Activated T-cell treated with anti-CD3 and anti-CD28 coated beads, Interleukin-2, amount 50 U/mL, for 4 hours (primary cell): Measurements from ENCODE around the gene HORMAD2. TPM values are rescaled to one million over a fixed set of nuclear protein-coding genes. Genes with fewer than 3 reads are reported as not detected.
"Not testable (repeated sequence)": the region's sequence is repeated elsewhere in the genome, so short reads cannot be mapped to it uniquely, and the experiment has no call there.

Source experiments
- ATAC-seq, 2 donors: fragments of 200-7000 bp; cut with Tn5 transposase; one replicate each; pipeline ENCODE4 v1.10.0; 2021
- DNase-seq: peaks from one replicate; pipeline ENCODE4 v3.0.0-alpha.2; 2020
- H3K27me3 Mint-ChIP-seq: one replicate; pipeline ENCODE4 v1.8.0; 2021; ENCODE audit warnings: low read depth, mixed read lengths
- H3K36me3 Mint-ChIP-seq: one replicate; pipeline ENCODE4 v1.8.0; 2022; ENCODE audit warnings: mixed read lengths; ENCODE audit not compliant: insufficient read depth
- H3K4me1 Mint-ChIP-seq: one replicate; pipeline ENCODE4 v1.8.0; 2021; ENCODE audit warnings: low read depth, mixed read lengths
- H3K4me3 Mint-ChIP-seq: one replicate; pipeline ENCODE4 v1.8.0; 2021; ENCODE audit warnings: mild to moderate bottlenecking, moderate library complexity, mixed read lengths
- H3K9me3 Mint-ChIP-seq: one replicate; pipeline ENCODE4 v1.8.0; 2021; ENCODE audit warnings: mixed read lengths
- total RNA-seq, 3 donors: library from RNA; stranded (reverse); gene quantifications; one replicate each; pipeline ENCODE4 v1.2.1, GENCODE V29; 2021

HORMAD2 gene
- total RNA-seq, 3 donors from 2014 or later = not detected

- ATAC-seq (no peak), DNase-seq (no peak)
- Mint-ChIP-seq H3K9me3 (no peaks in the 10 kb centered on the region), H3K4me3 (no peak overlapping the region), H3K4me1 (peaks cover 4% of the 10 kb centered on the region), H3K36me3 (no peaks in the 10 kb centered on the region), H3K27me3 (no peaks in the 10 kb centered on the region)
These were observed 123.9 kb downstream of the HORMAD2 start for GRCh38 chr22:30204015-30204741.

- ATAC-seq (no peak), DNase-seq (no peak)
- no peaks in the 10 kb centered on the region for H3K27me3 Mint-ChIP-seq
- H3K9me3 Mint-ChIP-seq = no peaks in the 10 kb centered on the region
- no peaks in the 10 kb centered on the region for H3K36me3 Mint-ChIP-seq
- no peak overlapping the region for H3K4me3 Mint-ChIP-seq
- no peaks in the 10 kb centered on the region for H3K4me1 Mint-ChIP-seq
These were observed 124.5 kb downstream of the HORMAD2 start for GRCh38 chr22:30204742-30205111.

GRCh38 chr22:30205281-30206115, 125.2 kb downstream of the HORMAD2 start:
- DNase-seq (no peak), ATAC-seq (no peak)
- no peaks in the 10 kb centered on the region for H3K36me3 Mint-ChIP-seq
- H3K9me3 Mint-ChIP-seq = no peaks in the 10 kb centered on the region
- H3K4me3 Mint-ChIP-seq = no peak overlapping the region
- H3K4me1 Mint-ChIP-seq = no peaks in the 10 kb centered on the region
- peaks cover 2% of the 10 kb centered on the region for H3K27me3 Mint-ChIP-seq

- DNase-seq = no peak
These were observed 126.7 kb downstream of the HORMAD2 start for GRCh38 chr22:30206944-30207343.

GRCh38 chr22:30208631-30209603, 128.7 kb downstream of the HORMAD2 start:
- no peak for DNase-seq
- Mint-ChIP-seq H3K36me3 (no peaks in the 10 kb centered on the region), H3K4me1 (peaks cover 12% of the 10 kb centered on the region), H3K4me3 (no peak overlapping the region), H3K27me3 (peaks cover 2% of the 10 kb centered on the region), H3K9me3 (no peaks in the 10 kb centered on the region)
- ATAC-seq = no peak

More at GRCh38 chr22:30206944-30207343, 126.7 kb downstream of the HORMAD2 start:
- Mint-ChIP-seq H3K27me3 (peaks cover 2% of the 10 kb centered on the region), H3K9me3 (no peaks in the 10 kb centered on the region), H3K36me3 (no peaks in the 10 kb centered on the region), H3K4me3 (no peak overlapping the region), H3K4me1 (no peaks in the 10 kb centered on the region)
- ATAC-seq = no peak

- DNase-seq = no peak
- no peak for ATAC-seq
- Mint-ChIP-seq H3K27me3 (peaks cover 2% of the 10 kb centered on the region), H3K4me3 (no peak overlapping the region), H3K9me3 (no peaks in the 10 kb centered on the region), H3K4me1 (peaks cover 12% of the 10 kb centered on the region), H3K36me3 (no peaks in the 10 kb centered on the region)
These were observed 129.4 kb downstream of the HORMAD2 start for GRCh38 chr22:30209642-30210041.

- no peak overlapping the region for H3K4me3 Mint-ChIP-seq
- DNase-seq (no peak), ATAC-seq (no peak)
- H3K27me3 Mint-ChIP-seq = peaks cover 2% of the 10 kb centered on the region
- peaks cover 16% of the 10 kb centered on the region for H3K4me1 Mint-ChIP-seq
- no peaks in the 10 kb centered on the region for H3K36me3 Mint-ChIP-seq
- H3K9me3 Mint-ChIP-seq = no peaks in the 10 kb centered on the region
These were observed 130.1 kb downstream of the HORMAD2 start for GRCh38 chr22:30210235-30210909.

GRCh38 chr22:30211124-30211820, 131.0 kb downstream of the HORMAD2 start:
- H3K27me3 Mint-ChIP-seq = peaks cover 2% of the 10 kb centered on the region
- no peaks in the 10 kb centered on the region for H3K9me3 Mint-ChIP-seq
- ATAC-seq = no peak
- no peak overlapping the region for H3K4me3 Mint-ChIP-seq
- H3K36me3 Mint-ChIP-seq = no peaks in the 10 kb centered on the region
- peaks cover 22% of the 10 kb centered on the region for H3K4me1 Mint-ChIP-seq
- DNase-seq = no peak

GRCh38 chr22:30212363-30212995, 132.2 kb downstream of the HORMAD2 start:
- H3K36me3 Mint-ChIP-seq = no peaks in the 10 kb centered on the region
- peak in 1 of 2 donors; percentile 28 for ATAC-seq

GRCh38 chr22:30212996-30213441, 132.8 kb downstream of the HORMAD2 start:
- Mint-ChIP-seq H3K36me3 (no peaks in the 10 kb centered on the region), H3K9me3 (no peaks in the 10 kb centered on the region), H3K27me3 (peaks cover 2% of the 10 kb centered on the region), H3K4me1 (peaks cover 22% of the 10 kb centered on the region), H3K4me3 (no peak overlapping the region)
- DNase-seq (no peak), ATAC-seq (no peak)

More at GRCh38 chr22:30212363-30212995, 132.2 kb downstream of the HORMAD2 start:
- peaks cover 2% of the 10 kb centered on the region for H3K27me3 Mint-ChIP-seq
- peaks cover 22% of the 10 kb centered on the region for H3K4me1 Mint-ChIP-seq
- H3K9me3 Mint-ChIP-seq = no peaks in the 10 kb centered on the region
- H3K4me3 Mint-ChIP-seq = no peak overlapping the region
- no peak for DNase-seq

GRCh38 chr22:30214703-30215407, 134.6 kb downstream of the HORMAD2 start:
- no peaks in the 10 kb centered on the region for H3K36me3 Mint-ChIP-seq
- peaks cover 30% of the 10 kb centered on the region for H3K4me1 Mint-ChIP-seq
- H3K9me3 Mint-ChIP-seq = no peaks in the 10 kb centered on the region
- H3K27me3 Mint-ChIP-seq = peaks cover 2% of the 10 kb centered on the region
- no peak overlapping the region for H3K4me3 Mint-ChIP-seq
- ATAC-seq (no peak), DNase-seq (no peak)

GRCh38 chr22:30216272-30216671, 136.0 kb downstream of the HORMAD2 start:
- H3K4me1 Mint-ChIP-seq = peaks cover 45% of the 10 kb centered on the region
- H3K27me3 Mint-ChIP-seq, H3K36me3 Mint-ChIP-seq: not testable (repeated sequence)

More at GRCh38 chr22:30216272-30216671, 136.0 kb downstream of the HORMAD2 start:
- ATAC-seq, H3K9me3 Mint-ChIP-seq, DNase-seq, H3K4me3 Mint-ChIP-seq: not testable (repeated sequence)
